Measurements from ENCODE around the gene CLC. TPM values are rescaled to one million over a fixed set of nuclear protein-coding genes. Genes with fewer than 3 reads are reported as not detected.

CLC gene
- not detected in 2 replicates for total RNA-seq
- 0.93 TPM for total RNA-seq (2013)
- polyA plus RNA-seq = 0.33 TPM in 1 of 2 replicates, not detected in the other
- not detected in 2 replicates for polyA minus RNA-seq

DNA sequence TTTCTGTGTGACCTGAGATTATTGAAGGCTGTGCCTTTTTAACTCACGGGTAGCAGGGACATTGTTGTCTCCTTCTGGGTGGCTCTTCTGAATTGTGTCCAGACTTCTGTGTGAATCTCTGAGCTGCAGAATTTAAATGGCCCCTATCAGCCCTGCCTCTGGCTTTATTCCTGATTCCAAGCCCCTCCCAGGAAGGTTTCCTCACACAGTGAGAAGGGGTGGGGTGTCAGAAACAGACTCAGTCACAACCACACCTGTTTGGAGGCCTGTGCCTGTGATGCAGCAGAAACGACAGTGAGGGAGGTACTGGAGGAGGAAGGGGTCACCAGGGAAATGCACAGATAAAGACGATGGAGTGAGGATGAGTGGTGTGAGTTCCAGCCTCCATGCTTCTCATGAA is at the start of gene CLC:
Gene CLC, minus strand, starts transcription at position 139 of the 400 bp plus-strand sequence. Its CDS starts 77 bp downstream, at position 62.
- H3K4me2 ChIP-seq (replicated peaks; ENCODE audit: low read depth, low read length, poor library complexity, severe bottlenecking) = no peak within 1 kb of the TSS
- H3K4me3 Mint-ChIP-seq = no peak within 1 kb of the TSS
- no CpG with 5 or more reads among the region's 3 CpGs for WGBS (ENCODE audit: insufficient coverage)
- H3K27ac Mint-ChIP-seq = no peak within 1 kb of the TSS
- ChIA-PET POLR2A (no interaction called here), CTCF (no interaction called here)
- H3K4me1 Mint-ChIP-seq = no peaks in the 10 kb centered on the region
- H3K9ac ChIP-seq (ENCODE audit: low read length) = no peak within 1 kb of the TSS
- H4K20me1 ChIP-seq (ENCODE audit: control insufficient read depth, insufficient read depth, low read length, poor library complexity, severe bottlenecking) = no peaks in the 10 kb centered on the region
- no peak within 1 kb of the TSS for H3K4me3 ChIP-seq (ENCODE audit: control extremely low read depth in 1 of 5, extremely low read depth in 1 of 5, insufficient read depth in 1 of 5, low read depth in 2 of 5, low read length in 4 of 5)
- DNase-seq (no peak), ATAC-seq (ENCODE audit: low read depth) (no peak)
- no peaks in the 10 kb centered on the region for H3K79me2 ChIP-seq (ENCODE audit: control insufficient read depth, insufficient read depth, low read length)
- H3K9me3 ChIP-seq (ENCODE audit: control extremely low read depth in 1 of 3, control insufficient read depth in 2 of 3, insufficient read depth in 1 of 3, low read length in 2 of 3) = no peaks in the 10 kb centered on the region
- peaks cover 0 to 7% (median 5%) of the 10 kb centered on the region in 4 experiments for H3K27me3 ChIP-seq (replicated peaks in 1 of 4; ENCODE audit: control extremely low read depth in 1 of 4, control insufficient read depth in 3 of 4, insufficient read depth in 4 of 4, low read length in 3 of 4)
- no peaks in the 10 kb centered on the region for H3K4me1 ChIP-seq (ENCODE audit: control insufficient read depth in 2 of 2, insufficient read depth in 2 of 2, low read length in 2 of 2)
- H3K9me3 Mint-ChIP-seq (ENCODE audit: insufficient read depth) = peaks cover 2% of the 10 kb centered on the region
- no peaks in the 10 kb centered on the region for H3K36me3 ChIP-seq (replicated peaks in 1 of 2; ENCODE audit: control extremely low read depth in 1 of 2, control insufficient read depth in 1 of 2, extremely low read depth in 1 of 2, insufficient read depth in 2 of 2, low read length in 1 of 2)
- intact Hi-C loops (cut with micrococcal nuclease) = no loop called here
- no peak within 1 kb of the TSS for H2AFZ ChIP-seq (ENCODE audit: insufficient read depth, low read depth, low read length, poor library complexity, severe bottlenecking)
- TF ChIP-seq EZH2 (IDR thresholded peaks at IDR 0.05; ENCODE audit: borderline replicate concordance, insufficient read depth, low read depth, low read length, poor library complexity, severe bottlenecking) = no peak
- TF ChIP-seq, protein P1, sequence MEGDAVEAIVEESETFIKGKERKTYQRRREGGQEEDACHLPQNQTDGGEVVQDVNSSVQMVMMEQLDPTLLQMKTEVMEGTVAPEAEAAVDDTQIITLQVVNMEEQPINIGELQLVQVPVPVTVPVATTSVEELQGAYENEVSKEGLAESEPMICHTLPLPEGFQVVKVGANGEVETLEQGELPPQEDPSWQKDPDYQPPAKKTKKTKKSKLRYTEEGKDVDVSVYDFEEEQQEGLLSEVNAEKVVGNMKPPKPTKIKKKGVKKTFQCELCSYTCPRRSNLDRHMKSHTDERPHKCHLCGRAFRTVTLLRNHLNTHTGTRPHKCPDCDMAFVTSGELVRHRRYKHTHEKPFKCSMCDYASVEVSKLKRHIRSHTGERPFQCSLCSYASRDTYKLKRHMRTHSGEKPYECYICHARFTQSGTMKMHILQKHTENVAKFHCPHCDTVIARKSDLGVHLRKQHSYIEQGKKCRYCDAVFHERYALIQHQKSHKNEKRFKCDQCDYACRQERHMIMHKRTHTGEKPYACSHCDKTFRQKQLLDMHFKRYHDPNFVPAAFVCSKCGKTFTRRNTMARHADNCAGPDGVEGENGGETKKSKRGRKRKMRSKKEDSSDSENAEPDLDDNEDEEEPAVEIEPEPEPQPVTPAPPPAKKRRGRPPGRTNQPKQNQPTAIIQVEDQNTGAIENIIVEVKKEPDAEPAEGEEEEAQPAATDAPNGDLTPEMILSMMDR (IDR thresholded peaks at IDR 0.05) = no peak
- H3K27me3 Mint-ChIP-seq = peaks cover 44% of the 10 kb centered on the region
- H3K27ac ChIP-seq (ENCODE audit: low read length in 2 of 2) = no peak within 1 kb of the TSS

DNA sequence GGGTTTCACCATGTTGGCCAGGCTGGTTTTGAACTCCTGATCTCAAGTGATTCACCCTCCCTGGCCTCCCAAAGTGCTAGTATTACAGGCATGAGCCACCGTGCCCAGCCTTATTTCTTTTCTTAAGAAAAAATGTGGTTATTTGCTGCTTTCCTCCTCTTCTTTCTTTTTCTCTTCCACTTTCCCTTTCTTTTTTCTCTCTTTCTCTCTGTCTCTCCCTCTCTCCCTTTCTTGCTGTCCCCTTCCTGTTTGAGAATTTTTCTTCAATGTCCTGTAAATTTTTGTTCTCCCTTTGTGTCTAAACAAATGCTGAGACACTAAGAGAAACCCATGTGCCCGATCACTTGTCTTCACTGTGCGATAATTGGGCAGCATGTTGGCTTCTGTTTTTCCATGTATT is 43.1 kb upstream of the CLC start:
- Histone ChIP-seq H3K79me2 (ENCODE audit: control insufficient read depth, insufficient read depth, low read length) (no peaks in the 10 kb centered on the region), H3K9me3 (ENCODE audit: control extremely low read depth in 1 of 3, control insufficient read depth in 2 of 3, insufficient read depth in 1 of 3, low read length in 2 of 3) (no peaks in the 10 kb centered on the region), H3K9ac (ENCODE audit: low read length) (no peak overlapping the region), H4K20me1 (ENCODE audit: control insufficient read depth, insufficient read depth, low read length, poor library complexity, severe bottlenecking) (no peaks in the 10 kb centered on the region), H3K27me3 (replicated peaks in 1 of 4; ENCODE audit: control extremely low read depth in 1 of 4, control insufficient read depth in 3 of 4, insufficient read depth in 4 of 4, low read length in 3 of 4) (peaks cover 0 to 19% (median 13%) of the 10 kb centered on the region in 4 experiments), H3K36me3 (replicated peaks in 1 of 2; ENCODE audit: control extremely low read depth in 1 of 2, control insufficient read depth in 1 of 2, extremely low read depth in 1 of 2, insufficient read depth in 2 of 2, low read length in 1 of 2) (no peaks in the 10 kb centered on the region), H3K4me3 (ENCODE audit: control extremely low read depth in 1 of 5, extremely low read depth in 1 of 5, insufficient read depth in 1 of 5, low read depth in 2 of 5, low read length in 4 of 5) (no peak overlapping the region), H3K27ac (ENCODE audit: low read length in 2 of 2) (no peak overlapping the region), H3K4me2 (replicated peaks; ENCODE audit: low read depth, low read length, poor library complexity, severe bottlenecking) (no peak overlapping the region), H2AFZ (ENCODE audit: insufficient read depth, low read depth, low read length, poor library complexity, severe bottlenecking) (no peak overlapping the region), H3K4me1 (ENCODE audit: control insufficient read depth in 2 of 2, insufficient read depth in 2 of 2, low read length in 2 of 2) (no peaks in the 10 kb centered on the region)
- ChIA-PET CTCF (interaction anchor here (1.1 to 3.8 kb wide), 2 partner anchors 11 to 63 kb away, joined by 3 to 20 read pairs; no protein-coding TSS in a partner anchor), POLR2A (no interaction called here)
- intact Hi-C loops (cut with micrococcal nuclease) = no loop called here
- TF ChIP-seq EZH2 (IDR thresholded peaks at IDR 0.05; ENCODE audit: borderline replicate concordance, insufficient read depth, low read depth, low read length, poor library complexity, severe bottlenecking) = no peak
- TF ChIP-seq, protein P1 (IDR thresholded peaks at IDR 0.05) = no peak
- WGBS (ENCODE audit: insufficient coverage) = no CpG with 5 or more reads among the region's 3 CpGs
- Mint-ChIP-seq H3K9me3 (ENCODE audit: insufficient read depth) (no peaks in the 10 kb centered on the region), H3K27me3 (peaks cover 62% of the 10 kb centered on the region), H3K4me3 (no peak overlapping the region), H3K27ac (no peak overlapping the region), H3K4me1 (no peaks in the 10 kb centered on the region)
- no peak for DNase-seq
- no peak for ATAC-seq (ENCODE audit: low read depth)
